CD4-positive, alpha-beta T cell treated with Interleukin-10 for 1 hour (primary cell): Measurements from ENCODE around the gene RPRD1B.

ENCODE experiments used
- DNase-seq: peaks from one replicate; pipeline ENCODE4 v3.0.0-alpha.2; 2020

Gene RPRD1B

DNA sequence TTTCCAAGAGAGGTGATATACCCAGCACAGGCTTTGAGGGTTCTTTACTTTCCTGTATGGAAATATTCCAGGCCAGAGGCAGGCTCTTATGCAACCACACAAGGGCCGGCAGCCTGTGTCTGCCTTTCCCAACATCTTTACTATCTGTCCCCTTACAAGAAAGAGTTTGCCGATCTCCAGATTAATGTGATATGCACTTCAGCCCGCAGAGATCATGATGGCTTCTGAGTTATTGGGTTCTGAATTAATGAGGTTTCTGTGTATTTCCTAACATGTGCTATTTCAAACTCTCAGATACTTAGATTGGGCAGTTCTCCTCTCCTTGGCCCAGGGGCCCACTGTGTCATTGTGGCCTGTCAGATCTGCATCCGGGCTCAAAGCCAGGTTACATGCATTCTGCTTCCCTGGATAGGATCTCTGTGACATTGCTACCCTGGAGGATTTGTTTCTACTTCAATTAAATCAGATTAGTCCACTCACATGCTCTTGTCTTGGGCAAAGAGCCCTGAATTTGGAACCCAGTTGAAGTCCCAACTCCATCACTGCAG, 75.0 kb downstream of the RPRD1B start:
- no peak for DNase-seq

- DNase-seq, result no peak
These were observed 75.5 kb downstream of the RPRD1B start for GRCh38 chr20:38108986-38109541.

DNA sequence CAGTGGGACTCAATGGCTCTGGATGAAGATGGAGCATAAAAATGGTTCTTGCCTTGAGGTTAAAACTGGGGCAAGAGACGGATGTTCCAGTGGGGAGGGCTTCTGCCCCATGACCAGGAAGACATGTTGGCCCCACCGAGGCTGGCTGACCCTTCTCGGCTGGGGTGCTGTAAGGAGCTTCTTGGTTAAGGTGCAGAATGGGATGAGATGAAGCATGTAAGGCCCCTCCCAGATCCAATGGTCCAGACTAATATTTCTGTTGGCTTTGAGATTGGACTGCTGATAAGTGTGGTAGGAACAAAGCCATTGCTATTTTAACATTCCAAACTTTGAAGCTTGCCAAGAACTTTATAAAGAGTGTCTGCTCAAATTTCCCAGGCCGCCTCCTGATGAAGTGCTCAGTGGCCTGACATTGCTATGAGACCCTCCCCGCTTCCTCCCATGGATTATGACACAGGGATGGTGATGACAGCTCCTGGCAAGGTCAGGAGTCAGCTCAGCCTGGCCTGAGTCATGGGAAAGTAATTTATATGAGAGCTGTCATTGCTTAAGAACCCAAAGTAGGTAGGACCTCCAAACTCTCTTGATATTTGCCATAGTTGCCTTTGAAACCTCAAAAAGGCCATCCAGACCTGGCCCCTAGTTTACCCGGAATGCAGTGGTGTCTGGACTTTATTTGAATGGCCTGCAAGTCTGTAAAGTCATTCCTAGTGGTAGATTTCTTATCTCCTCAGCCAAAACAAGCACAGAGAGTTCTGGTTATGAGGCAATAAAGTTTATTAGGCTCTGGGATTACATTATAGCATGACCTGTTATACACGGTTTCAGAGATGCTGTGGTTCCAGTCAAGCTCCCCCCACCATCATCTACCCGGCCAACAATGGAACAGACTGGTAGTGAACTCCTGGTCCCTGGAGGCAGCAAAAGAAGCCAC, 76.3 kb downstream of the RPRD1B start:
- DNase-seq, result no peak

DNA sequence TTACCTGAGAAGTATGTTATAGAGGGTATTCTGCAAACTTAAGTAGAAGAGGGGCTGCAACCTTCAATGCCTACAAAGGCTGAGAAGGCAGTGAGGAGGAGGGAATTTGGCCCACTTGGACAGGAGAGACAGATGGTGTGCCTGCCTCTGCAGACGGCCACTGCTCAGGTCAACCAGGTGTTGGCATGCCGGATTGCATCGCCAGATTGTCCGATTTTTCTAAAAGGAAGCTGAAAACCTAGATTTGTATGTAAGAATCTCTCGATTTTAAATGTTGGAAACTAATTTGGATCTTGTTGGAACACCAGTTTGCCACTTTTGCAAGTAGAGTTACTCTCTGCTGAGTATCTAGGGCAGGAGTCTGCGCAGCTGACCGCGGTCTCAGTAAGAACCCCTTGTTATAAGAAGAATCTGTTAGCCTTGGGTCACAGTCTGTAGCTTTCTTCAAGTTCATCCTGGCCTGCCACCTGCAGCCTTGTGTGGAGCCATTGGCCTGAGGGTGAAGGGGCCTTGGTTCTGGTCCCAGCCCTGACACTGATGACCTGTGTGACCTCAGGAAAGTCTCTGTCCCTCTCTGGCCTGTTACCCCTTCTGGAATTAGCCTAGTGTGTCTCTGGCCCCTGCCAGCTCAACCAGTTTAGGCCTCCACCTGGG, 77.1 kb downstream of the RPRD1B start:
- DNase-seq, result no peak

GRCh38 chr20:38111366-38112232, 78.1 kb downstream of the RPRD1B start:
- no peak for DNase-seq

- no peak for DNase-seq
These were observed 78.8 kb downstream of the RPRD1B start for GRCh38 chr20:38112261-38112929.

DNA sequence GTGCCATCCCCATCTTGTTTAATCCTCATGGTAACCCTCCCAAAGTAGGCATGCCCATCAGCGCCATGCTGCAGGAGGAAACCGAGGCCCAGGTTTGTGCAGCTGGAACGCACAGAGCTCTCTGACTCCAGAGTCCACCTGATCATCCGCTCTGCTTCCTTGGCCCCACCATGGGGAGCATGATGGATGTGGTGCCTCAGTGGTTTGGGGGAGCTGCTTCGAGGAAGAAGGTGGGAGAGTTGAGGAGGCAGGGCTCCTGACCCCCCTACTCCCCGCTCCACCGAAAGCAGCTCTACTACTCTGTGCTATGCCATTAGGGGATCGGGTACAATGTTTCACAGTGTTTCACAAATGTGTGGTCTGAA, 79.4 kb downstream of the RPRD1B start:
- no peak for DNase-seq

DNA sequence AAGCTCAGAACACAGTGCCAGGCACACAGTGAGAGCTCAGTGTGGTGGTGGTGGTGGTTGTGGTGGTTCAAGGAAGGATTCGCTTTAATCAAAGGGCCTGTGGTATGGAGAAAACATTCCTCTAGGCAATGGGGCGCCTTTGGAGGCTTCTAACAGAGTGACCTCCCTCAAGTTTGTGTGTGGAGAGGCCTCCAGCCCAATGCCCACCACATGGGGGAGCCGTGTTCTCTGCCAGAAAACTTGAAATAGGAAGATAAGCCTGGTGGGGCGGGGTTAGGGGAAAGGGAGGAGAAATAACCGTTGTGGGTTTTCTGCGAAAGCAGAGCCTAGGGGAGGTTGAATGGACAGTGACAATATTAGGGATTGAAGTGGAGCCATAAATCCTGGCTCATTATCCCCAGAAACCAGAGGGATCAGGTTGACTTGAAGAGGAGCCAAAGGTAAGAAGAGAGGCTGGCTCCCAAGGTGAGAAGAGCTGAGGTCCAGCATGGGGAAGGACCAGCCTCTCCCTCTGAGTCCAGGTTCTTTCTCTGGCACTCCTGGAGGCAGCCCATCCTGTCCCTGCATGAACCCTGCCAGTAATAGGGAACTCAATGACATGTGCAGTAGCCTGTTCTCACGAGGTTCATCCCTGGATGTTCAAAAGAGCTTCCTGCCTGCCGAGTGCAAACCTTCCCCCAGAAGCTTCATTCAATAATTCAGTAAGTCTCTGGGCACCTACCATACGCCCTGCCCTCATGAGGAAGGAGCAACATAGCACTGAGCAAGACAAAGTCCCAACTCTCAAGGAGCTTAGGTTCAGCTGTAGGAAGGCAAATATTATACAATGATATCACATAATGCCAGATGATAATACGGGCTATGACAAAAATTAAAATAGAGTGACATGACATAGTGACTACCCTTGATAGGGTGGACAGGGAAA, 80.1 kb downstream of the RPRD1B start:
- DNase-seq, result no peak

GRCh38 chr20:38114353-38114791, 80.8 kb downstream of the RPRD1B start:
- no peak for DNase-seq

DNA sequence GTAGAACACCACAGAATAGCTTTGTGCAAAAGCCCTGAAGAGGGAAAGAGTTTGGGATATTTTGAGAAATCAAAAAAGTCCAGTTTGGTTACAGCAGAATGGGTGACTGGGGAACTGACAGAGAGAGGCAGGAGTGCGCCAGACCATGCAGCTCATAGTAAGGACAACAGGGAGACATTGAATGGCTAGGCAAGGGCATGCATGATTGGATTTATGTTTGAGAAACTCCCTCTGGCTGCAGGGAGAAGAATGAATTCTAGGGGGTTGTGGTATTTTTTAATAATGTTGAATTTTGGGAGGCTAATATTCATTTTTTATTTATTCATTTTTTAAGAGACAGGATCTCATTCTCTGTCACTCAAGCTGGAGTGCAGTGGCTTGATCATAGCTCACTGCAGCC, 81.7 kb downstream of the RPRD1B start:
- DNase-seq, result no peak

GRCh38 chr20:38115896-38116295, 82.3 kb downstream of the RPRD1B start:
- DNase-seq, result no peak

- DNase-seq, result no peak
These were observed 83.0 kb downstream of the RPRD1B start for GRCh38 chr20:38116409-38117165.

GRCh38 chr20:38117205-38117604, 83.7 kb downstream of the RPRD1B start:
- DNase-seq, result no peak

- DNase-seq, result no peak
These were observed 84.1 kb downstream of the RPRD1B start for GRCh38 chr20:38117635-38118034.

DNA sequence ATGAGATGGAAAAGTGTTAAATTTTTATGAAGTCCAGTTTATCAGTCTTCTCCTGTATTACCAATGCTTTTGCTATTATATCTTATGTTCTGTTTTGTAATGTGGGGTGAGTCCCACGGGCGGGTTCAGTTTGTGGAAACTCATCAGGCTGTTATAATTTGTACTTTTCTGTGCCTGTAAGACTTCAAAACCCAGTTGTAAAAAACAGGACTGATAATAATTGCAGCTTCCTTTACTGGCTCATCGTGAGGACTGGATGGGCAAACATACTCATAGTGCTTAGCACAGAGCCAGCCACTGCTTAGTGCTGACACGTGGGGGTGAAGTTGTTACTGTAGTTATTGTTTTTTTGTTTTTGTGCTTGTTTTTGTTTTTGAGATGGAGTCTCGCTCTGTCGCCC, 85.9 kb downstream of the RPRD1B start:
- DNase-seq, result no peak

GRCh38 chr20:38120625-38120988, 87.1 kb downstream of the RPRD1B start:
- DNase-seq, result no peak

DNA sequence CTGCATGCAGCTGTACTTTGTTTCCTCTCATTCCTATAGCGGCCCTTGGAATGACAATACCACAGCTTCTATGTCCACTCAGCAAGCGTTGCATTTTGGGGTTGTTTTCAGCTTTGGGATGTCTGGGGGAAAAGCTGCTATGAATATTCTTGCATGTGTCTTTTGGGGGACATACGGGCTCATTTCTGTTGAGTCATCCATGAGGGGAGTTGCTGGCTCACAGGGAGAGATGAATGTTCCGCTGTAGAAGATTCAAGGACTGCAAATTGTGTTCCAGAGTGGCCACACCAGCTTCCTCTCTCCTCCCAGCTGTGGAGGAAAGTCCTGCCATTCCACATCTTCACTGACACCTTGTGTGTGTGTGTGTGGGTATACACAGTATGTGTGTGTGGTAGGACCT, 88.2 kb downstream of the RPRD1B start:
- DNase-seq, result no peak

GRCh38 chr20:38123021-38123587, 89.6 kb downstream of the RPRD1B start:
- no peak for DNase-seq

DNA sequence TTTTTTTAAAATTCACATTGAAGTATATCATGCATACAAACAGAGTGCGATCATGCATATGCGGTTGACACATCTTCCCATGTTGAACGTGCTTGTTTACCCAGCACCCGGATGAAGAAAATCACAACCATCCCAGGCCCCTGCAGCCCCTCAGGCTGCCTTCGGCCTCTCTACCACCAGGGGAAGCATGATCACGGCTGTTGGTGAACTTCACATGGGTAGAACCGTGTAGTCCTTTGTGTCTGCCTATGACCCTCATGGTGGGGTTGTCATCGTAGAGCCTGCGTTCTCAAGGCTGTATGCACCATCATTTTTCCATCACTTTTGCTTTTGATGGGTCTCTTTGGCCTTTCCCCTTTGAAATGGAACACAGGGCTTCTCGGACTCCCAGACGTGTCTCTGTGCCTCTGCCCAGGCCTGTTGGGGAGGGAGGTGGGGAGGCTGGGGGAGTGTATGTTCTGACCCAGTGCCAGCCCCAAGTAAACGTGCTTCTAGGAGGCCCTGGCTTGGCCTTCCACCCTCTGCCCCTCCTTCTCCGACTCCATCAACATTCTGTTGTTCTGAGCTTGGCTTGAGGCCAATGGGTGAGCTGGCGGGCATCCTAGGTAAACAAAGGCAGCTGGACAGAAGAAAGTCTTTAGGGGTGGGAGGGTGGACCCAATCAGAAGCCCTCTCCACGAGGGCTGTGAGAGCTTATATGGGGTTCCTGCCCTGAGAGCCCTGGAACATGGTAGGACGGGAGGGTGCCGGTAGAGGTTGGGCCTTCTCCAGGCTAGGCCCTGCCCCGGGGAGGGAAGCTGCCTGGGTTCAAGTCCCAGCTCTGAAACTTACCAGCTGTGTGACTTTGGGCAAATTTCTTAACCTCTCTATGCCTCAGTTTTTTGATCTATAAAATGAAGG, 91.9 kb downstream of the RPRD1B start:
- no peak for DNase-seq
